Muscle layer of duodenum (tissue), 2 donors: ENCODE results near the gene NTM.

ENCODE experiments used
- H3K27ac ChIP-seq: one replicate; pipeline ENCODE4 v1.7.0; 2013; ENCODE audit warnings: mild to moderate bottlenecking, low read length
- H3K27me3 ChIP-seq: one replicate; pipeline ENCODE4 v1.7.0; 2013; ENCODE audit warnings: low read depth, mild to moderate bottlenecking, control low read depth, low read length
- H3K36me3 ChIP-seq, 2 donors: one replicate each; pipeline ENCODE4 v1.7.0; 2013; ENCODE audit warnings: low read length in 2 of 2, control low read depth in 1 of 2, mild to moderate bottlenecking in 1 of 2; ENCODE audit not compliant: insufficient read depth in 2 of 2, control insufficient read depth in 1 of 2
- H3K4me1 ChIP-seq, 2 donors: one replicate each; pipeline ENCODE4 v1.7.0; 2013; ENCODE audit warnings: low read length in 2 of 2, mild to moderate bottlenecking in 2 of 2, control low read depth in 1 of 2, moderate library complexity in 1 of 2; ENCODE audit not compliant: insufficient read depth in 2 of 2, control insufficient read depth in 1 of 2
- H3K4me3 ChIP-seq, 2 donors: one replicate each; pipeline ENCODE4 v1.7.0; 2013; ENCODE audit warnings: low read length in 2 of 2, low read depth in 1 of 2, mild to moderate bottlenecking in 1 of 2
- H3K9me3 ChIP-seq, 2 donors: one replicate each; pipeline ENCODE4 v1.7.0; 2013; ENCODE audit warnings: low read length in 2 of 2, control low read depth in 1 of 2, mild to moderate bottlenecking in 1 of 2; ENCODE audit not compliant: control insufficient read depth in 1 of 2
- donor health status: healthy.

Gene NTM

GRCh38 chr11:131609921-131610320 lies 239.5 kb downstream of the NTM start:
- Histone ChIP-seq H3K4me3 (no peak overlapping the region), H3K4me1 (no peaks in the 10 kb centered on the region), H3K27ac (no peak overlapping the region), H3K36me3 (no peaks in the 10 kb centered on the region), H3K9me3 (no peaks in the 10 kb centered on the region), H3K27me3 (no peaks in the 10 kb centered on the region)

GRCh38 chr11:131611322-131611721 lies 240.9 kb downstream of the NTM start:
- H3K27me3 ChIP-seq, result no peaks in the 10 kb centered on the region
- no peaks in the 10 kb centered on the region for H3K4me1 ChIP-seq
- no peaks in the 10 kb centered on the region for H3K9me3 ChIP-seq
- no peaks in the 10 kb centered on the region for H3K36me3 ChIP-seq
- no peak overlapping the region for H3K27ac ChIP-seq
- no peak overlapping the region for H3K4me3 ChIP-seq

GRCh38 chr11:131612533-131612932 lies 242.1 kb downstream of the NTM start:
- Histone ChIP-seq H3K27ac (no peak overlapping the region), H3K4me1 (no peaks in the 10 kb centered on the region)

GRCh38 chr11:131614631-131615030 lies 244.2 kb downstream of the NTM start:
- Histone ChIP-seq H3K4me3 (no peak overlapping the region), H3K4me1 (no peaks in the 10 kb centered on the region), H3K36me3 (no peaks in the 10 kb centered on the region), H3K27me3 (no peaks in the 10 kb centered on the region), H3K27ac (no peak overlapping the region), H3K9me3 (no peaks in the 10 kb centered on the region)

More at GRCh38 chr11:131612533-131612932, 242.1 kb downstream of the NTM start:
- H3K27me3 ChIP-seq, result no peaks in the 10 kb centered on the region
- H3K36me3 ChIP-seq, result no peaks in the 10 kb centered on the region
- H3K4me3 ChIP-seq, result no peak overlapping the region
- no peaks in the 10 kb centered on the region for H3K9me3 ChIP-seq

GRCh38 chr11:131615611-131616010 lies 245.2 kb downstream of the NTM start:
- Histone ChIP-seq H3K27me3 (no peaks in the 10 kb centered on the region), H3K4me3 (no peak overlapping the region), H3K4me1 (no peaks in the 10 kb centered on the region), H3K27ac (no peak overlapping the region), H3K36me3 (no peaks in the 10 kb centered on the region), H3K9me3 (no peaks in the 10 kb centered on the region)

- Histone ChIP-seq H3K4me1 (no peaks in the 10 kb centered on the region), H3K27ac (no peak overlapping the region)
Observed at GRCh38 chr11:131616481-131617140, 246.2 kb downstream of the NTM start.

GRCh38 chr11:131618201-131618600 lies 247.8 kb downstream of the NTM start:
- Histone ChIP-seq H3K9me3 (no peaks in the 10 kb centered on the region), H3K4me1 (no peaks in the 10 kb centered on the region), H3K27ac (no peak overlapping the region), H3K27me3 (no peaks in the 10 kb centered on the region), H3K4me3 (no peak overlapping the region), H3K36me3 (no peaks in the 10 kb centered on the region)

More at GRCh38 chr11:131616481-131617140, 246.2 kb downstream of the NTM start:
- Histone ChIP-seq H3K36me3 (no peaks in the 10 kb centered on the region), H3K9me3 (no peaks in the 10 kb centered on the region), H3K27me3 (no peaks in the 10 kb centered on the region), H3K4me3 (no peak overlapping the region)

- H3K27me3 ChIP-seq, result no peaks in the 10 kb centered on the region
- H3K27ac ChIP-seq, result no peak overlapping the region
- no peaks in the 10 kb centered on the region for H3K36me3 ChIP-seq
- H3K4me1 ChIP-seq, result no peaks in the 10 kb centered on the region
- H3K4me3 ChIP-seq, result no peak overlapping the region
- no peaks in the 10 kb centered on the region for H3K9me3 ChIP-seq
Observed at GRCh38 chr11:131622193-131622592, 251.8 kb downstream of the NTM start.

- no peaks in the 10 kb centered on the region for H3K9me3 ChIP-seq
- H3K27ac ChIP-seq, result no peak overlapping the region
- H3K4me3 ChIP-seq, result no peak overlapping the region
- no peaks in the 10 kb centered on the region for H3K36me3 ChIP-seq
- no peaks in the 10 kb centered on the region for H3K4me1 ChIP-seq
- H3K27me3 ChIP-seq, result no peaks in the 10 kb centered on the region
Observed at GRCh38 chr11:131624531-131624930, 254.1 kb downstream of the NTM start.

GRCh38 chr11:131626788-131627187 lies 256.4 kb downstream of the NTM start:
- Histone ChIP-seq H3K36me3 (no peaks in the 10 kb centered on the region), H3K9me3 (no peaks in the 10 kb centered on the region), H3K27ac (no peak overlapping the region), H3K27me3 (no peaks in the 10 kb centered on the region), H3K4me1 (no peaks in the 10 kb centered on the region), H3K4me3 (no peak overlapping the region)

- H3K9me3 ChIP-seq, result no peaks in the 10 kb centered on the region
- H3K4me1 ChIP-seq, result no peaks in the 10 kb centered on the region
- H3K27ac ChIP-seq, result no peak overlapping the region
- H3K27me3 ChIP-seq, result no peaks in the 10 kb centered on the region
- no peak overlapping the region for H3K4me3 ChIP-seq
- H3K36me3 ChIP-seq, result no peaks in the 10 kb centered on the region
Observed at GRCh38 chr11:131628739-131629138, 258.3 kb downstream of the NTM start.

- H3K9me3 ChIP-seq, result no peaks in the 10 kb centered on the region
- H3K27ac ChIP-seq, result no peak overlapping the region
- H3K36me3 ChIP-seq, result no peaks in the 10 kb centered on the region
- H3K4me1 ChIP-seq, result no peaks in the 10 kb centered on the region
- H3K27me3 ChIP-seq, result no peaks in the 10 kb centered on the region
- no peak overlapping the region for H3K4me3 ChIP-seq
Observed at GRCh38 chr11:131629925-131630540, 259.6 kb downstream of the NTM start.
